MCF 10A (cell line): ENCODE measurements around the gene SMAD6. TPM values are rescaled to one million over a fixed set of nuclear protein-coding genes. Genes with fewer than 3 reads are reported as not detected.

Source experiments
- BruUV-seq: library from RNA; stranded (reverse); fragments of 400-500 nt; replicated peaks from 2 replicates; lab custom pipeline; 2021; lab: Mats Ljungman, UMichigan
- CTCF ChIA-PET: fragments of 300-600 bp; sonication (Branson Sonifier 250); formaldehyde crosslinking; extraction: SDS; loops from one replicate; lab custom pipeline; 2021; ENCODE audit warnings: antibody characterized with exemption, inconsistent platforms; lab: Yijun Ruan, JAX
- POLR2A ChIA-PET: fragments of 300-600, 350-650 bp; sonication (Branson Sonifier 250); formaldehyde crosslinking; extraction: SDS; loops from one replicate; lab custom pipeline; 2020; ENCODE audit warnings: antibody characterized with exemption, inconsistent platforms; lab: Yijun Ruan, JAX
- DNase-seq: peaks from one replicate; pipeline ENCODE4 v3.0.0-alpha.2; 2018; ENCODE audit not compliant: unreplicated experiment
- H3K27ac Mint-ChIP-seq: one replicate; pipeline ENCODE4 v1.8.0; 2022; ENCODE audit warnings: mild to moderate bottlenecking, low read depth, mixed read lengths; ENCODE audit not compliant: unreplicated experiment
- H3K27me3 Mint-ChIP-seq: one replicate; pipeline ENCODE4 v1.8.0; 2022; ENCODE audit warnings: mixed read lengths; ENCODE audit not compliant: insufficient read depth, unreplicated experiment
- H3K36me3 Mint-ChIP-seq: one replicate; pipeline ENCODE4 v1.8.0; 2022; ENCODE audit warnings: mild to moderate bottlenecking, moderate library complexity, mixed read lengths; ENCODE audit not compliant: insufficient read depth, unreplicated experiment
- H3K4me1 Mint-ChIP-seq: one replicate; pipeline ENCODE4 v1.8.0; 2022; ENCODE audit warnings: mixed read lengths; ENCODE audit not compliant: insufficient read depth, unreplicated experiment
- H3K4me3 Mint-ChIP-seq: one replicate; pipeline ENCODE4 v1.8.0; 2022; ENCODE audit warnings: mild to moderate bottlenecking, moderate library complexity, mixed read lengths; ENCODE audit not compliant: unreplicated experiment
- H3K9me3 Mint-ChIP-seq: one replicate; pipeline ENCODE4 v1.8.0; 2022; ENCODE audit warnings: mixed read lengths; ENCODE audit not compliant: unreplicated experiment
- CTCF ChIP-seq: fragments of 200-600 bp; IDR thresholded peaks from one replicate; pipeline ENCODE4 v1.8.0; 2022; ENCODE audit warnings: antibody characterized with exemption, mild to moderate bottlenecking; ENCODE audit not compliant: unreplicated experiment
- intact Hi-C: fragments of 100-400 bp; cut with micrococcal nuclease; formaldehyde crosslinking; loops from 2 replicates; pipeline ENCODE4 v1.14.1; 2022
- total RNA-seq: library from RNA; stranded (reverse); gene quantifications from 2 replicates; pipeline ENCODE4 v1.2.3, GENCODE V29; 2022

SMAD6 gene
- total RNA-seq, 1 experiment from 2014 or later, result not detected

GRCh38 chr15:66765478-66766281, 63.6 kb downstream of the SMAD6 start:
- ChIA-PET POLR2A (interaction anchor here (0.6 kb wide), 1 partner anchor 1232 kb away, joined by 3 read pairs; no protein-coding TSS in a partner anchor), CTCF (interaction anchor here (0.5 to 0.6 kb wide), 2 partner anchors 41 to 79 kb away, joined by 3 to 4 read pairs; no protein-coding TSS in a partner anchor)
- no peaks in the 10 kb centered on the region for H3K9me3 Mint-ChIP-seq
- DNase-seq, result peak; percentile 58
- intact Hi-C loops, result no loop called here
- H3K27ac Mint-ChIP-seq, result no peak overlapping the region
- no TSS peak for BruUV-seq
- H3K36me3 Mint-ChIP-seq, result no peaks in the 10 kb centered on the region
- no peaks in the 10 kb centered on the region for H3K27me3 Mint-ChIP-seq
- peak overlapping the region; percentile 8 for H3K4me3 Mint-ChIP-seq
- H3K4me1 Mint-ChIP-seq, result peaks cover 35% of the 10 kb centered on the region
- TF ChIP-seq CTCF, result no peak

GRCh38 chr15:66766282-66767230, 64.5 kb downstream of the SMAD6 start:
- no peak for TF ChIP-seq CTCF
- no TSS peak for BruUV-seq
- Mint-ChIP-seq H3K36me3 (no peaks in the 10 kb centered on the region), H3K27me3 (no peaks in the 10 kb centered on the region), H3K4me1 (peaks cover 34% of the 10 kb centered on the region), H3K9me3 (no peaks in the 10 kb centered on the region), H3K4me3 (no peak overlapping the region), H3K27ac (no peak overlapping the region)
- POLR2A ChIA-PET, result interaction anchor here (0.5 to 1.6 kb wide), 3 partner anchors 7 to 1231 kb away, joined by 3 to 4 read pairs (median 3); no protein-coding TSS in a partner anchor
- CTCF ChIA-PET, result interaction anchor here (0.6 to 1.0 kb wide), 4 partner anchors 11 to 869 kb away, joined by 3 read pairs; no protein-coding TSS in a partner anchor
- intact Hi-C loops, result no loop called here
- DNase-seq, result no peak

- intact Hi-C loops, result no loop called here
- POLR2A ChIA-PET, result interaction anchor here (1.6 kb wide), 1 partner anchor 8 kb away, joined by 4 read pairs; no protein-coding TSS in a partner anchor
- no peak overlapping the region for H3K4me3 Mint-ChIP-seq
- DNase-seq, result no peak
- peaks cover 27% of the 10 kb centered on the region for H3K4me1 Mint-ChIP-seq
- no peaks in the 10 kb centered on the region for H3K27me3 Mint-ChIP-seq
- H3K27ac Mint-ChIP-seq, result no peak overlapping the region
- no peaks in the 10 kb centered on the region for H3K9me3 Mint-ChIP-seq
- TF ChIP-seq CTCF, result no peak
- BruUV-seq, result no TSS peak
- H3K36me3 Mint-ChIP-seq, result no peaks in the 10 kb centered on the region
- CTCF ChIA-PET, result interaction anchor here (0.6 to 1.0 kb wide), 3 partner anchors 11 to 870 kb away, joined by 3 read pairs; no protein-coding TSS in a partner anchor
Observed at GRCh38 chr15:66767240-66767659, 65.2 kb downstream of the SMAD6 start.
